GM23248 (cell line): ENCODE data around the gene P2RY11.

Experiments used
- EZH2 ChIP-seq: fragments of 200-600 bp; sonication (generic); IDR thresholded peaks from 2 replicates; pipeline ENCODE4 v1.6.1; 2018; ENCODE audit warnings: antibody characterized with exemption, mild to moderate bottlenecking; ENCODE audit not compliant: insufficient read depth, poor library complexity, severe bottlenecking
- EZH2phosphoT487 ChIP-seq: fragments of 200-600 bp; sonication (generic); IDR thresholded peaks from 2 replicates; pipeline ENCODE4 v1.6.1; 2018; ENCODE audit warnings: antibody characterized with exemption, moderate library complexity, mild to moderate bottlenecking, low read depth; ENCODE audit not compliant: insufficient read depth

- TF ChIP-seq EZH2 (no peak), EZH2phosphoT487 (no peak)
Measured at GRCh38 chr19:10151521-10151920, 40.0 kb downstream of the P2RY11 start.
